HG02981 (cell line): ENCODE data around the gene PCDHA4.

Experiments used
- ATAC-seq: cut with Tn5 transposase; IDR thresholded peaks from one replicate; pipeline ENCODE4 v1.9.1; 2021; ENCODE audit warnings: mild to moderate bottlenecking, moderate library complexity; ENCODE audit not compliant: unreplicated experiment

Gene PCDHA4

DNA sequence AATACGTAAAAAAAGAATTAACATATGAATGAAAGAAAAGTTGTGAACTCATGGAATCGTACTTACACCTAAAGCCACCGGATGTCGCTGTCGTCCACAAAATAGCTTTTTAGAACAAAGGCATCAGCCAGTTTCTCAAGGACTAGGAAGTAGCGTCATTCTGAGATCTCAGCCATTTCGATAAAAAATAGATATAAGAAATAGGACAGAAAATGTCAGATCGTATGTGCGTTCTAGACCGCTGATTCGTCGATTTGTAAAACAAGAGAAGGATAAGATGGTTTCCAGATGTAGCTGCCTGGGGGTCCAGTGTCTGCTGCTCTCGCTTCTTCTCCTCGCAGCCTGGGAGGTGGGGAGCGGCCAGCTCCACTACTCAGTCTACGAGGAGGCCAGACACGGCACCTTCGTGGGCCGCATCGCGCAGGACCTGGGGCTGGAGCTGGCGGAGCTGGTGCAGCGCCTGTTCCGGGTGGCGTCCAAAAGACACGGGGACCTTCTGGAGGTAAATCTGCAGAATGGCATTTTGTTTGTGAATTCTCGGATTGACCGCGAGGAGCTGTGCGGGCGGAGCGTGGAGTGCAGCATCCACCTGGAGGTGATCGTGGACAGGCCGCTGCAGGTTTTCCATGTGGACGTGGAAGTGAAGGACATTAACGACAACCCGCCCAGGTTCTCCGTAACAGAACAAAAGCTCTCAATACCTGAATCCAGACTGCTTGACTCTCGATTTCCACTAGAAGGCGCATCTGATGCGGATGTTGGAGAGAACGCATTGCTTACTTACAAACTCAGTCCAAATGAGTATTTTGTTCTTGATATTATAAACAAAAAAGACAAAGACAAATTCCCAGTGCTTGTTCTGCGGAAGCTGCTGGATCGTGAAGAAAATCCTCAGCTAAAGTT is 49.2 kb downstream of the PCDHA4 start, which contains the start of gene PCDHA10:
TSS of gene PCDHA10 (plus strand) at position 126 of the 903 bp plus-strand sequence. CDS start at position 278, 152 bp downstream.
- no peak for ATAC-seq

- no peak for ATAC-seq
These were observed 50.5 kb downstream of the PCDHA4 start for GRCh38 chr5:140857177-140857986.

DNA sequence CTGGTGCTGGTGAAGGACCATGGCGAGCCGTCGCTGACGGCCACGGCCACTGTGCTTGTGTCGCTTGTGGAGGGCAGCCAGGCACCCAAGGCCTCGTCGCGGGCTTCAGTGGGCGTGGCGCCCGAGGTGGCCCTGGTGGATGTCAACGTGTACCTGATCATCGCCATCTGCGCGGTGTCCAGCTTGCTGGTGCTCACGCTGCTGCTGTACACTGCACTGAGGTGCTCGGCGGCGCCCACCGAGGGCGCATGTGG is 51.0 kb downstream of the PCDHA4 start:
- no peak for ATAC-seq

DNA sequence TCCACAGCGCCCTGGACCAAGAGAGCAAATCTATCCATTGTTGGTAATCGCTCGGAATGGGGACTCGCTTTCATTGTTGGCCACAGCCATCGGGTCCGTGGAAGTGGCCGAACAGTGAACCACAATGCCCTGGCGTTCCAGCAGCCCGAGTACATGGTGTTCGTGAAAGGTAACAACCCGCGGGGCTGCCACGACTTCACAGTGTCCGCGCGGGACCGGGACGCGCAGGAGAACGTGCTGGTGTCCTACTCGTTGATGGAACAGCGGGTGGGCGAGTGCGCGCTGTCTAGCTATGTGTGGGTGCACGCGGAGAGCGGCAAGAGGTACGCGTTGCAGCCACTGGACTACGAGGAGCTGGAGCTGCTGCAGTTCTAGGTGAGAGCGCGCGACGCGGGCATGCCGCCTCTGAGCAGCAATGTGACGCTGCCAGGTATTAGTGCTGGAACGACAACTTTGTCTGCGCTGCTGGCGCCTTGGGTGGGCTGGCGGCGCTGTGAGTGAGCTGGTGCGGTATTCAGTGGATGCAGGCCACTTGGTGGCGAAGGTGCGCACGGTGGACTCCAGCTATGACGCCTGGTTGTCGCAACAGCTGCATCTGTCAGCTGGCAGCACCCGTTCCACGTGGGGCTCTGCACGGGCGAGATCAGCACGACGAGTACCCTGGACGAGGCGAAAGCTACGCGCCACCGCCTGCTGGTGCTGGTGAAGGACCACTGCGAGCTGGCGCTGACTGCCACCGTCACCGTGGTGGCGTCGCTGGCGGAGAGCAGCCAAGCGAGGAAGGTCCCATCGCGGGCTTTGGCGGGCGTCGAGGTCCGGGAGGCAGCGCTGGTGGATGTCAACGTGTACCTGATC is 55.8 kb downstream of the PCDHA4 start:
- ATAC-seq: no peak
